Body of pancreas (tissue), 4 donors: Measurements from ENCODE around the gene SHKBP1.

Experiments used
- CTCF ChIP-seq, 7 experiments: fragments of 450-650 bp in 4 of 7; fragments of 200-600 bp in 3 of 7; sonication (generic) in 3 of 7; IDR thresholded peaks; one replicate each; pipeline ENCODE4 v1.5.1; 2016 to 2019; ENCODE audit warnings: antibody characterized with exemption in 7 of 7
- POLR2A ChIP-seq, 3 donors: fragments of 450-650 bp; IDR thresholded peaks; one replicate each; pipeline ENCODE4 v1.6.1; 2016; ENCODE audit warnings: antibody characterized with exemption in 3 of 3, mild to moderate bottlenecking in 2 of 3

- TF ChIP-seq POLR2A (IDR thresholded peaks at IDR 0.05) (no peak), CTCF (IDR thresholded peaks at IDR 0.05) (no peak)
Measured at GRCh38 chr19:40559394-40559793, 17.3 kb upstream of the SHKBP1 start.
